Hepatocyte (in vitro differentiated cells): ENCODE results near the gene DYNLL2. TPM values are rescaled to one million over a fixed set of nuclear protein-coding genes. Genes with fewer than 3 reads are reported as not detected.

Source experiments
- DNase-seq: peaks from one replicate; pipeline ENCODE4 v3.0.0-alpha.2; 2016; ENCODE audit warnings: low spot score
- H2AFZ ChIP-seq: fragments of 200-600 bp; sonication (generic); 2 replicates; pipeline ENCODE4 v1.6.0; 2016; ENCODE audit warnings: antibody characterized with exemption, mild to moderate bottlenecking
- H3K27ac ChIP-seq: fragments of 200-600 bp; sonication (generic); 2 replicates; pipeline ENCODE4 v1.5.1; 2016; ENCODE audit warnings: mild to moderate bottlenecking
- H3K27me3 ChIP-seq: fragments of 200-600 bp; sonication (generic); 2 replicates; pipeline ENCODE4 v1.6.1; 2016
- H3K36me3 ChIP-seq: fragments of 200-600 bp; sonication (generic); replicated peaks from 2 replicates; pipeline ENCODE4 v1.5.1; 2016; ENCODE audit warnings: low read depth; ENCODE audit not compliant: insufficient read depth
- H3K4me1 ChIP-seq: fragments of 200-600 bp; sonication (generic); 2 replicates; pipeline ENCODE4 v1.5.1; 2016; ENCODE audit warnings: mild to moderate bottlenecking, moderate library complexity; ENCODE audit not compliant: insufficient read depth
- H3K4me2 ChIP-seq: fragments of 200-600 bp; sonication (generic); 2 replicates; pipeline ENCODE4 v1.6.0; 2016
- H3K4me3 ChIP-seq: fragments of 200-600 bp; sonication (generic); 2 replicates; pipeline ENCODE4 v1.5.1; 2016; ENCODE audit warnings: mild to moderate bottlenecking
- H3K79me2 ChIP-seq: fragments of 200-600 bp; sonication (generic); 2 replicates; pipeline ENCODE4 v1.6.0; 2017; ENCODE audit warnings: mild to moderate bottlenecking
- H3K9me2 ChIP-seq: fragments of 200-600 bp; sonication (generic); replicated peaks from 2 replicates; pipeline ENCODE4 v1.6.0; 2017; ENCODE audit warnings: mild to moderate bottlenecking; ENCODE audit not compliant: insufficient read depth
- H3K9me3 ChIP-seq: fragments of 200-600 bp; sonication (generic); 2 replicates; pipeline ENCODE4 v1.5.1; 2016; ENCODE audit warnings: low read depth, mild to moderate bottlenecking
- H4K20me1 ChIP-seq: fragments of 200-600 bp; sonication (generic); 2 replicates; pipeline ENCODE4 v1.6.0; 2016; ENCODE audit warnings: mild to moderate bottlenecking; ENCODE audit not compliant: insufficient read depth, poor library complexity, severe bottlenecking
- CTCF ChIP-seq: fragments of 200-600 bp; sonication (generic); IDR thresholded peaks from 2 replicates; pipeline ENCODE4 v1.5.1; 2016; ENCODE audit warnings: antibody characterized with exemption, mild to moderate bottlenecking; ENCODE audit not compliant: poor library complexity
- EZH2 ChIP-seq: fragments of 200-600 bp; sonication (generic); IDR thresholded peaks from 2 replicates; pipeline ENCODE4 v1.6.1; 2016; ENCODE audit warnings: antibody characterized with exemption, mild to moderate bottlenecking, borderline replicate concordance
- EZH2phosphoT487 ChIP-seq: fragments of 200-600 bp; sonication (generic); IDR thresholded peaks from one replicate; pipeline ENCODE4 v1.6.1; 2018; ENCODE audit warnings: antibody characterized with exemption, mild to moderate bottlenecking, low read depth, moderate library complexity; ENCODE audit not compliant: unreplicated experiment, severe bottlenecking
- WGBS: methylation state at CpG from one replicate; pipeline ENCODE4 v1.1.6; 2016; ENCODE audit warnings: low lambda C conversion rate; ENCODE audit errors: missing lambda C conversion rate; 5-methylcytosine and 5-hydroxymethylcytosine counted together
- polyA plus RNA-seq: library from polyadenylated mRNA; unstranded; fragments of >200 nt; fragmentation: Nextera tagmentation; extraction: Ambion mirVana; gene quantifications from 2 replicates; pipeline ENCODE4 v1.2.1, GENCODE V29; 2016
- total RNA-seq: library from RNA; depleted of rRNA; stranded (reverse); fragments of >200 nt; gene quantifications from 2 replicates; pipeline ENCODE4 v1.2.3, GENCODE V29; 2014

DYNLL2 gene
- total and polyA plus RNA-seq, 2 experiments from 2014 or later: 2.7 to 23.2 TPM

GRCh38 chr17:58051468-58051867 lies 31.8 kb upstream of the DYNLL2 start:
- H3K36me3 ChIP-seq: no peaks in the 10 kb centered on the region
- H3K4me3 ChIP-seq: no peak overlapping the region
- no peak overlapping the region for H2AFZ ChIP-seq
- no peaks in the 10 kb centered on the region for H3K79me2 ChIP-seq
- no peak overlapping the region for H3K4me2 ChIP-seq
- H4K20me1 ChIP-seq: no peaks in the 10 kb centered on the region
- H3K9me3 ChIP-seq: no peaks in the 10 kb centered on the region
- H3K9me2 ChIP-seq: no peaks in the 10 kb centered on the region
- H3K27ac ChIP-seq: no peak overlapping the region
- no peaks in the 10 kb centered on the region for H3K4me1 ChIP-seq
- DNase-seq: no peak
- no peaks in the 10 kb centered on the region for H3K27me3 ChIP-seq
- WGBS: 87% methylated on average over 1 of the region's 1 CpG
- TF ChIP-seq EZH2phosphoT487 (no peak), EZH2 (no peak), CTCF (no peak)

DNA sequence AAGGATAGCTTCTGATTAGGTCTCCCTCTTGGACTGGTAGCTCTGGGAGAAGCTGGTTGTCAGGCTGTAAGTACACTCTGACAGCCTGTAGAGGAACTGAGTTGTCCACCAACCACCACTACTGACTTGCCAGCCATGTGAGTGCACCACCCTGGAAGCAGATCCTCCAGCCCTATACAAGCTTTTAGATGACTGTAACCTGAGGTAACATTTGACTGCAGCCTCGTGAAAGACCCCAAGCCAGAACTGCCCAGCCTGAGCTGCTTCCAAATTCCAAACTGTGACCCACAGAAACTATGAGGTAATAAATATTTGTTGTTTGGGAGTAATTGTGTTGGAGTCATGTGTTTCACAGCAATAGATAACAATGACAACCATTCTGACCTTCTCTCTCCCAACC lies 30.8 kb upstream of the DYNLL2 start:
- Histone ChIP-seq H3K79me2 (no peaks in the 10 kb centered on the region), H3K9me3 (no peaks in the 10 kb centered on the region), H3K9me2 (no peaks in the 10 kb centered on the region), H3K4me3 (no peak overlapping the region), H3K36me3 (no peaks in the 10 kb centered on the region), H2AFZ (no peak overlapping the region), H3K4me1 (no peaks in the 10 kb centered on the region), H3K27me3 (no peaks in the 10 kb centered on the region), H3K4me2 (no peak overlapping the region), H3K27ac (no peak overlapping the region), H4K20me1 (no peaks in the 10 kb centered on the region)
- WGBS: 79% methylated on average over 1 of the region's 1 CpG
- TF ChIP-seq EZH2 (no peak), CTCF (no peak), EZH2phosphoT487 (no peak)
- DNase-seq: no peak

GRCh38 chr17:58052945-58053715 lies 30.1 kb upstream of the DYNLL2 start:
- H2AFZ ChIP-seq: no peak overlapping the region
- DNase-seq: no peak
- H3K36me3 ChIP-seq: no peaks in the 10 kb centered on the region
- no peaks in the 10 kb centered on the region for H3K79me2 ChIP-seq
- no peak overlapping the region for H3K4me3 ChIP-seq
- H3K9me2 ChIP-seq: no peaks in the 10 kb centered on the region
- H3K27ac ChIP-seq: no peak overlapping the region
- no peaks in the 10 kb centered on the region for H4K20me1 ChIP-seq
- no peaks in the 10 kb centered on the region for H3K4me1 ChIP-seq
- 82% methylated on average over 8 of the region's 8 CpGs for WGBS
- TF ChIP-seq EZH2phosphoT487 (no peak), CTCF (no peak), EZH2 (no peak)
- H3K4me2 ChIP-seq: no peak overlapping the region
- no peaks in the 10 kb centered on the region for H3K9me3 ChIP-seq
- H3K27me3 ChIP-seq: no peaks in the 10 kb centered on the region
